H9 (cell line): ENCODE results near the gene WDR44. TPM values are rescaled to one million over a fixed set of nuclear protein-coding genes. Genes with fewer than 3 reads are reported as not detected.

ENCODE experiments used
- DNase-seq: peaks from one replicate; pipeline ENCODE4 v3.0.0-alpha.2; 2017
- H2AFZ ChIP-seq: one replicate; pipeline ENCODE4 v1.6.1; 2013; ENCODE audit warnings: mild to moderate bottlenecking, low read length, control low read depth, moderate library complexity
- H2AK5ac ChIP-seq: 2 replicates; pipeline ENCODE4 v1.6.1; 2013; ENCODE audit warnings: low read length, control low read depth, mixed read lengths; ENCODE audit not compliant: insufficient read length
- H2BK120ac ChIP-seq: one replicate; pipeline ENCODE4 v1.6.1; 2013; ENCODE audit warnings: low read depth, mild to moderate bottlenecking, low read length, control low read depth, inconsistent platforms; ENCODE audit not compliant: poor library complexity, severe bottlenecking
- H2BK12ac ChIP-seq: 2 replicates; pipeline ENCODE4 v1.6.1; 2013; ENCODE audit warnings: low read length, control low read depth, mixed read lengths, low read depth; ENCODE audit not compliant: insufficient read length
- H2BK15ac ChIP-seq: 2 replicates; pipeline ENCODE4 v1.6.1; 2013; ENCODE audit warnings: low read depth, low read length, control low read depth
- H2BK20ac ChIP-seq: one replicate; pipeline ENCODE4 v1.6.1; 2013; ENCODE audit warnings: low read depth, mild to moderate bottlenecking, low read length, control low read depth, inconsistent platforms; ENCODE audit not compliant: poor library complexity, severe bottlenecking
- H2BK5ac ChIP-seq: 2 replicates; pipeline ENCODE4 v1.6.1; 2013; ENCODE audit warnings: low read length, control low read depth, mixed read lengths; ENCODE audit not compliant: insufficient read length
- H3K14ac ChIP-seq: 2 replicates; pipeline ENCODE4 v1.6.1; 2013; ENCODE audit warnings: low read length, control low read depth; ENCODE audit not compliant: insufficient read depth
- H3K18ac ChIP-seq: 2 replicates; pipeline ENCODE4 v1.6.1; 2013; ENCODE audit warnings: low read depth, mild to moderate bottlenecking, mixed read lengths, low read length, control low read depth; ENCODE audit not compliant: insufficient read length
- H3K23ac ChIP-seq: 2 replicates; pipeline ENCODE4 v1.6.1; 2013; ENCODE audit warnings: low read length, control low read depth, mixed read lengths, low read depth; ENCODE audit not compliant: insufficient read length
- H3K23me2 ChIP-seq: 2 replicates; pipeline ENCODE4 v1.6.1; 2013; ENCODE audit warnings: low read depth, mild to moderate bottlenecking, mixed read lengths, low read length, control low read depth; ENCODE audit not compliant: insufficient read length, poor library complexity, severe bottlenecking
- H3K27ac ChIP-seq: 2 replicates; pipeline ENCODE4 v1.5.1; 2013; ENCODE audit warnings: low read length, control low read depth, mixed read lengths, low read depth; ENCODE audit not compliant: insufficient read length
- H3K27me3 ChIP-seq: 2 replicates; pipeline ENCODE4 v1.6.1; 2013; ENCODE audit warnings: low read length, control low read depth, inconsistent platforms; ENCODE audit not compliant: insufficient read depth
- H3K4ac ChIP-seq: 2 replicates; pipeline ENCODE4 v1.6.1; 2013; ENCODE audit warnings: low read depth, mild to moderate bottlenecking, control low read depth, inconsistent platforms, low read length, moderate library complexity
- H3K4me1 ChIP-seq: 2 replicates; pipeline ENCODE4 v1.6.1; 2013; ENCODE audit warnings: low read length, control low read depth, inconsistent platforms; ENCODE audit not compliant: insufficient read depth
- H3K4me2 ChIP-seq: 2 replicates; pipeline ENCODE4 v1.6.1; 2013; ENCODE audit warnings: low read length, control low read depth, mixed read lengths; ENCODE audit not compliant: insufficient read length, insufficient read depth
- H3K56ac ChIP-seq: 2 replicates; pipeline ENCODE4 v1.6.1; 2013; ENCODE audit warnings: low read depth, mild to moderate bottlenecking, mixed read lengths, low read length, control low read depth; ENCODE audit not compliant: insufficient read length
- H3K79me1 ChIP-seq: 2 replicates; pipeline ENCODE4 v1.6.1; 2013; ENCODE audit warnings: low read depth, mild to moderate bottlenecking, moderate library complexity, low read length, control low read depth, inconsistent platforms; ENCODE audit not compliant: insufficient read depth, poor library complexity, severe bottlenecking
- H3K79me2 ChIP-seq: 2 replicates; pipeline ENCODE4 v1.6.1; 2013; ENCODE audit warnings: low read length, control low read depth, inconsistent platforms; ENCODE audit not compliant: insufficient read depth
- H3K9ac ChIP-seq: 2 replicates; pipeline ENCODE4 v1.6.1; 2013; ENCODE audit warnings: low read length, control low read depth, mixed read lengths; ENCODE audit not compliant: insufficient read length; ENCODE audit errors: extremely low read depth
- H3K9me3 ChIP-seq: one replicate; pipeline ENCODE4 v1.6.1; 2013; ENCODE audit warnings: low read depth, low read length, inconsistent platforms; ENCODE audit not compliant: control insufficient read depth
- H3T11ph ChIP-seq: one replicate; pipeline ENCODE4 v1.6.1; 2013; ENCODE audit warnings: mild to moderate bottlenecking, low read length, control low read depth, inconsistent platforms
- H4K20me1 ChIP-seq: one replicate; pipeline ENCODE4 v1.6.1; 2013; ENCODE audit not compliant: control insufficient read depth, insufficient read length, insufficient read depth
- H4K5ac ChIP-seq: 2 replicates; pipeline ENCODE4 v1.6.1; 2013; ENCODE audit warnings: low read depth, mild to moderate bottlenecking, mixed read lengths, low read length, control low read depth; ENCODE audit not compliant: insufficient read length
- H4K8ac ChIP-seq: replicated peaks from 2 replicates; pipeline ENCODE4 v1.6.1; 2013; ENCODE audit warnings: low read length, control low read depth, mixed read lengths, low read depth; ENCODE audit not compliant: insufficient read length
- H4K91ac ChIP-seq: 2 replicates; pipeline ENCODE4 v1.6.1; 2013; ENCODE audit warnings: low read depth, mild to moderate bottlenecking, moderate library complexity, mixed read lengths, low read length, control low read depth; ENCODE audit not compliant: insufficient read length
- H3K27ac Mint-ChIP-seq, 3 experiments: 2 replicates in 2 of 3; 3 replicates in 1 of 3; pipeline ENCODE4 v1.8.0; 2020 to 2021; ENCODE audit warnings: mixed read lengths in 3 of 3, mild to moderate bottlenecking in 1 of 3, moderate library complexity in 1 of 3
- H3K27me3 Mint-ChIP-seq: 2 replicates; pipeline ENCODE4 v1.8.0; 2021; ENCODE audit warnings: low read depth, mild to moderate bottlenecking, moderate library complexity, mixed read lengths
- H3K36me3 Mint-ChIP-seq, 3 experiments: 2 replicates in 2 of 3; 3 replicates in 1 of 3; pipeline ENCODE4 v1.8.0; 2020 to 2021; ENCODE audit warnings: low read depth in 3 of 3, mixed read lengths in 3 of 3; ENCODE audit not compliant: insufficient read depth in 1 of 3
- H3K4me1 Mint-ChIP-seq, 2 experiments: 2 replicates each; pipeline ENCODE4 v1.8.0; 2020; ENCODE audit warnings: mixed read lengths in 2 of 2
- H3K4me3 Mint-ChIP-seq, 2 experiments: 2 replicates in 1 of 2; 3 replicates in 1 of 2; pipeline ENCODE4 v1.8.0; 2020 to 2021; ENCODE audit warnings: mild to moderate bottlenecking in 2 of 2, mixed read lengths in 2 of 2, moderate library complexity in 1 of 2
- H3K9me3 Mint-ChIP-seq, 2 experiments: 2 replicates in 1 of 2; 3 replicates in 1 of 2; pipeline ENCODE4 v1.8.0; 2020; ENCODE audit warnings: mild to moderate bottlenecking in 2 of 2, mixed read lengths in 2 of 2, moderate library complexity in 1 of 2
- CTCF ChIP-seq: fragments of 200-600 bp; sonication (generic); conservative IDR thresholded peaks from 3 replicates; pipeline ENCODE4 v1.8.0; 2021; ENCODE audit warnings: antibody characterized with exemption, mild to moderate bottlenecking
- WGBS: extraction: QIAGEN DNeasy Blood & Tissue Kit; methylation state at CpG from one replicate; pipeline ENCODE4 v1.1.7; 2013; ENCODE audit warnings: missing lambda C conversion rate, low lambda C conversion rate, mixed read lengths; ENCODE audit not compliant: insufficient read length; ENCODE audit errors: extremely low coverage; 5-methylcytosine and 5-hydroxymethylcytosine counted together
- total RNA-seq: library from RNA; stranded (reverse); gene quantifications from 2 replicates; pipeline ENCODE4 v1.2.1, GENCODE V29; 2021

WDR44 gene
- total RNA-seq, 1 experiment from 2014 or later: 29.6 TPM

- Histone ChIP-seq H3T11ph (no peak overlapping the region), H3K14ac (no peak overlapping the region), H3K23ac (no peak overlapping the region), H2BK120ac (no peak overlapping the region), H2BK15ac (no peak overlapping the region), H3K9ac (no peak overlapping the region), H3K79me1 (no peaks in the 10 kb centered on the region), H3K79me2 (no peaks in the 10 kb centered on the region), H3K4me2 (no peak overlapping the region), H2AK5ac (no peak overlapping the region), H3K4me1 (no peaks in the 10 kb centered on the region), H4K91ac (no peak overlapping the region), H3K56ac (no peak overlapping the region), H3K23me2 (no peaks in the 10 kb centered on the region), H4K20me1 (no peaks in the 10 kb centered on the region), H4K5ac (no peak overlapping the region), H3K18ac (no peak overlapping the region), H3K9me3 (peaks cover 10% of the 10 kb centered on the region), H2BK5ac (no peak overlapping the region), H2AFZ (no peak overlapping the region), H2BK20ac (no peak overlapping the region), H3K4ac (no peak overlapping the region), H3K27me3 (no peaks in the 10 kb centered on the region), H2BK12ac (no peak overlapping the region), H3K27ac (no peak overlapping the region), H4K8ac (no peak overlapping the region)
- Mint-ChIP-seq H3K27ac (no peak overlapping the region), H3K4me3 (no peak overlapping the region), H3K9me3 (peaks cover 0 to 11% of the 10 kb centered on the region in 2 experiments; a peak in 1 of 5 replicates), H3K36me3 (peaks cover 0 to 2% (median 0%) of the 10 kb centered on the region in 3 experiments; a peak in 2 of 7 replicates), H3K27me3 (no peaks in the 10 kb centered on the region; the same call in none of the 2 replicates), H3K4me1 (peaks cover 0 to 4% of the 10 kb centered on the region in 2 experiments; a peak in 1 of 4 replicates)
- no CpG with 5 or more reads among the region's 2 CpGs for WGBS
- TF ChIP-seq CTCF: peak; percentile 51
- DNase-seq: no peak
Observed at GRCh38 chrX:118325453-118325852, 20.5 kb upstream of the WDR44 start.
